ENCODE data around the gene ST3GAL6.

GRCh38 chr3:98766924-98767323 is 3.8 kb downstream of the ST3GAL6 start:
- TF ChIP-seq CTCF (IDR thresholded peaks at IDR 0.05; ENCODE audit: low read depth, low read length, missing input control): no peak
- no peak for TF ChIP-seq REST (IDR thresholded peaks at IDR 0.05)

Data from liver (tissue), 2 donors.